Endothelial cell of umbilical vein (primary cell): ENCODE measurements around the gene PIEZO2. TPM values are rescaled to one million over a fixed set of nuclear protein-coding genes. Genes with fewer than 3 reads are reported as not detected.

Experiments used
- BruUV-seq: library from RNA; stranded (reverse); fragments of 400-500 nt; replicated peaks from 2 replicates; lab custom pipeline; 2021; lab: Mats Ljungman, UMichigan
- CTCF ChIA-PET: fragments of 300-600, 350-600 bp; sonication (Branson Sonifier 250); formaldehyde crosslinking; loops from one replicate; lab custom pipeline; 2021; ENCODE audit warnings: antibody characterized with exemption, inconsistent platforms; lab: Charles Lee
- POLR2A ChIA-PET: fragments of 300-600, 350-600 bp; sonication (Branson Sonifier 250); formaldehyde crosslinking; loops from one replicate; lab custom pipeline; 2021; ENCODE audit warnings: antibody characterized with exemption, inconsistent platforms; lab: Charles Lee
- DNase-seq: peaks from one replicate; pipeline ENCODE4 v3.0.0-alpha.2; 2011; ENCODE audit warnings: low read depth, low spot score
- FAIRE-seq: peaks from 2 replicates; lab custom pipeline; 2011; peaks lifted over from hg19 to GRCh38; lab: Jason Lieb, UNC
- H2AFZ ChIP-seq: 2 replicates; pipeline ENCODE4 v1.6.0; 2012; ENCODE audit warnings: low read depth, low read length, control low read depth, inconsistent platforms
- H3K27ac ChIP-seq: 2 replicates; pipeline ENCODE4 v1.5.1; 2011; ENCODE audit warnings: low read depth, mild to moderate bottlenecking, control low read depth, low read length, moderate library complexity; ENCODE audit not compliant: insufficient read depth
- H3K27me3 ChIP-seq, 2 experiments: 2 replicates each; pipeline versions ENCODE4 v1.6.0 to v1.6.1; 2011; ENCODE audit warnings: low read length in 2 of 2, mixed read lengths in 1 of 2; ENCODE audit not compliant: control insufficient read depth in 2 of 2, insufficient read depth in 2 of 2
- H3K36me3 ChIP-seq, 2 experiments: 2 replicates in 1 of 2; 3 replicates in 1 of 2; pipeline ENCODE4 v1.5.1; 2011; ENCODE audit warnings: low read length in 2 of 2, mild to moderate bottlenecking in 1 of 2, moderate library complexity in 1 of 2; ENCODE audit not compliant: control insufficient read depth in 2 of 2, insufficient read depth in 2 of 2; ENCODE audit errors: extremely low read depth in 1 of 2
- H3K4me1 ChIP-seq: 3 replicates; pipeline ENCODE4 v1.5.1; 2011; ENCODE audit warnings: mild to moderate bottlenecking, low read length; ENCODE audit not compliant: control insufficient read depth, insufficient read depth; ENCODE audit errors: extremely low read depth
- H3K4me2 ChIP-seq: 2 replicates; pipeline ENCODE4 v1.6.1; 2011; ENCODE audit warnings: low read length, control low read depth, mixed read lengths; ENCODE audit not compliant: insufficient read depth
- H3K4me3 ChIP-seq, 3 experiments: fragments of 200-600 bp in 1 of 3; sonication (generic), shearing (Covaris generic) in 1 of 3; replicated peaks in 1 of 3; 2 replicates each; pipeline ENCODE4 v1.5.1; 2011 to 2016; ENCODE audit warnings: control low read depth in 3 of 3, low read length in 3 of 3, mild to moderate bottlenecking in 2 of 3, inconsistent platforms in 1 of 3, low read depth in 1 of 3, moderate library complexity in 1 of 3; ENCODE audit not compliant: insufficient read depth in 1 of 3
- H3K79me2 ChIP-seq: 2 replicates; pipeline ENCODE4 v1.6.0; 2012; ENCODE audit warnings: low read length, inconsistent platforms; ENCODE audit not compliant: control insufficient read depth, insufficient read depth
- H3K9ac ChIP-seq: replicated peaks from 2 replicates; pipeline ENCODE3; 2011; ENCODE audit warnings: low read length, control low read depth; ENCODE audit not compliant: insufficient read depth; ENCODE audit errors: extremely low read depth
- H3K9me1 ChIP-seq: replicated peaks from 3 replicates; pipeline ENCODE4 v1.6.0; 2011; ENCODE audit warnings: mild to moderate bottlenecking, low read length; ENCODE audit not compliant: control insufficient read depth, insufficient read depth; ENCODE audit errors: extremely low read depth
- H3K9me3 ChIP-seq: replicated peaks from 2 replicates; pipeline ENCODE4 v1.5.1; 2012; ENCODE audit warnings: low read length, inconsistent platforms; ENCODE audit not compliant: control insufficient read depth, insufficient read depth
- H4K20me1 ChIP-seq: replicated peaks from 2 replicates; pipeline ENCODE3; 2011; ENCODE audit warnings: mild to moderate bottlenecking, low read length; ENCODE audit not compliant: control insufficient read depth, insufficient read depth; ENCODE audit errors: extremely low read depth
- CTCF ChIP-seq, 2 donors: IDR thresholded peaks; 1 replicate in 1 of 2; 2 replicates in 1 of 2; pipeline ENCODE4 v1.5.1; 2011; ENCODE audit warnings: low read length in 2 of 2, mild to moderate bottlenecking in 2 of 2, moderate library complexity in 2 of 2, control low read depth in 1 of 2, inconsistent platforms in 1 of 2, low read depth in 1 of 2; ENCODE audit not compliant: insufficient read depth in 1 of 2; ENCODE audit errors: extremely low read depth in 1 of 2
- EZH2 ChIP-seq: IDR thresholded peaks from 2 replicates; pipeline ENCODE4 v1.6.1; 2012; ENCODE audit warnings: borderline replicate concordance, low read depth, mild to moderate bottlenecking, moderate library complexity, low read length, inconsistent platforms; ENCODE audit not compliant: severe bottlenecking
- GATA2 ChIP-seq: IDR thresholded peaks from 2 replicates; pipeline ENCODE4 v1.7.0; 2011; ENCODE audit warnings: low read depth, mild to moderate bottlenecking, moderate library complexity, mixed read lengths, low read length; ENCODE audit not compliant: insufficient read length, insufficient read depth
- MAX ChIP-seq: IDR thresholded peaks from 2 replicates; pipeline ENCODE4 v1.6.1; 2011; ENCODE audit not compliant: insufficient read depth, insufficient read length
- POLR2A ChIP-seq: IDR thresholded peaks from 2 replicates; pipeline ENCODE4 v1.6.1; 2012; ENCODE audit warnings: low read depth, mild to moderate bottlenecking, control low read depth, low read length
- dilution Hi-C: fragments of 300-500 bp; cut with MboI; formaldehyde crosslinking; loops from one replicate; pipeline ENCODE4 v1.15.0; 2019; ENCODE audit warnings: low sequenced_read_pairs; ENCODE audit not compliant: extremely low pct_ligation_motif_present
- intact Hi-C: fragments of 100-400 bp; cut with micrococcal nuclease; formaldehyde crosslinking; loops from one replicate; pipeline ENCODE4 v1.10.0; 2022
- polyA plus RNA-seq, 4 experiments: library from polyadenylated mRNA; depleted of rRNA in 3 of 4; stranded (reverse) in 3 of 4; unstranded in 1 of 4; fragments of >200 nt; gene quantifications; 2 replicates each; pipeline versions ENCODE4 v1.2.1 to v1.2.3, GENCODE V29; 2011 to 2012; ENCODE audit warnings: missing spikeins in 1 of 4
- total RNA-seq: library from RNA; stranded (reverse); gene quantifications from 2 replicates; pipeline ENCODE4 v1.2.3, GENCODE V29; 2021

The PIEZO2 gene
- total and polyA plus RNA-seq, 2 donors (not counting 3 experiments of a cell fraction or from before 2014, with no cell fraction given) = 1.7 to 11.2 TPM

GRCh38 chr18:11118051-11118766 is 31.2 kb downstream of the PIEZO2 start:
- no peak for FAIRE-seq

More at GRCh38 chr18:11118051-11118766, 31.2 kb downstream of the PIEZO2 start:
- no peak overlapping the region for H3K27ac ChIP-seq
- no peaks in the 10 kb centered on the region for H4K20me1 ChIP-seq
- no peaks in the 10 kb centered on the region for H3K4me1 ChIP-seq
- intact Hi-C loops (no loop called here), dilution Hi-C loops (no loop called here)
- no peaks in the 10 kb centered on the region for H3K9me3 ChIP-seq
- no peak overlapping the region for H2AFZ ChIP-seq
- no peaks in the 10 kb centered on the region for H3K79me2 ChIP-seq
- DNase-seq = no peak
- no peaks in the 10 kb centered on the region for H3K9me1 ChIP-seq
- H3K9ac ChIP-seq = no peak overlapping the region
- H3K4me2 ChIP-seq = no peak overlapping the region
- no TSS peak for BruUV-seq
- H3K4me3 ChIP-seq = no peak overlapping the region
- no peak for TF ChIP-seq MAX
- no peak for TF ChIP-seq EZH2
- no peak for TF ChIP-seq POLR2A
- TF ChIP-seq CTCF (IDR thresholded peaks at IDR 0.05; ENCODE audit: extremely low read depth in 1 of 2, insufficient read depth in 1 of 2, low read depth in 1 of 2, low read length in 2 of 2) = no peak
- TF ChIP-seq GATA2 = no peak
- POLR2A ChIA-PET = no interaction called here
- H3K36me3 ChIP-seq = no peaks in the 10 kb centered on the region
- CTCF ChIA-PET = no interaction called here
- peaks cover 0 to 2% of the 10 kb centered on the region in 2 experiments for H3K27me3 ChIP-seq
